ENCODE measurements around the gene CNTNAP2.

Gene CNTNAP2

GRCh38 chr7:147813316-147813715 lies 1696.7 kb downstream of the CNTNAP2 start:
- no peak for DNase-seq

GRCh38 chr7:147818317-147818716 lies 1701.7 kb downstream of the CNTNAP2 start:
- DNase-seq: no peak

- DNase-seq: no peak
These were observed 1708.1 kb downstream of the CNTNAP2 start for GRCh38 chr7:147824671-147825070.

- no peak for DNase-seq
These were observed 1712.4 kb downstream of the CNTNAP2 start for GRCh38 chr7:147829016-147829415.

GRCh38 chr7:147833557-147833956 lies 1717.0 kb downstream of the CNTNAP2 start:
- DNase-seq: no peak

- no peak for DNase-seq
These were observed 1717.4 kb downstream of the CNTNAP2 start for GRCh38 chr7:147833970-147834369.

- DNase-seq: no peak
These were observed 1736.2 kb downstream of the CNTNAP2 start for GRCh38 chr7:147852833-147853232.

GRCh38 chr7:147857152-147858140 lies 1740.8 kb downstream of the CNTNAP2 start:
- no peak for DNase-seq

- no peak for DNase-seq
These were observed 1741.8 kb downstream of the CNTNAP2 start for GRCh38 chr7:147858421-147858820.

- DNase-seq: no peak
These were observed 1742.4 kb downstream of the CNTNAP2 start for GRCh38 chr7:147859033-147859432.

GRCh38 chr7:147859486-147859885 lies 1742.9 kb downstream of the CNTNAP2 start:
- no peak for DNase-seq

- DNase-seq: no peak
These were observed 1744.6 kb downstream of the CNTNAP2 start for GRCh38 chr7:147861058-147861716.

GRCh38 chr7:147861945-147862344 lies 1745.3 kb downstream of the CNTNAP2 start:
- no peak for DNase-seq

- DNase-seq: no peak
These were observed 1752.9 kb downstream of the CNTNAP2 start for GRCh38 chr7:147869456-147869855.

GRCh38 chr7:147878912-147879661 lies 1762.5 kb downstream of the CNTNAP2 start:
- DNase-seq: no peak

- DNase-seq: no peak
These were observed 1769.3 kb downstream of the CNTNAP2 start for GRCh38 chr7:147885869-147886268.

GRCh38 chr7:147894271-147894670 lies 1777.7 kb downstream of the CNTNAP2 start:
- no peak for DNase-seq

- DNase-seq: no peak
These were observed 1779.5 kb downstream of the CNTNAP2 start for GRCh38 chr7:147896121-147896520.

- peak; percentile 62 for DNase-seq
These were observed 1787.1 kb downstream of the CNTNAP2 start for GRCh38 chr7:147903536-147904218.

- peak; percentile 62 for DNase-seq
These were observed 1787.6 kb downstream of the CNTNAP2 start for GRCh38 chr7:147904219-147904576.

GRCh38 chr7:147909431-147910148 lies 1793.0 kb downstream of the CNTNAP2 start:
- DNase-seq: no peak

- DNase-seq: no peak
These were observed 1794.6 kb downstream of the CNTNAP2 start for GRCh38 chr7:147911201-147911601.
